ENCODE data around the gene ASPN. TPM values are rescaled to one million over a fixed set of nuclear protein-coding genes. Genes with fewer than 3 reads are reported as not detected.

The ASPN gene
- total RNA-seq, 4 donors from 2014 or later: 1.5 to 102 (median 3.9) TPM

DNA sequence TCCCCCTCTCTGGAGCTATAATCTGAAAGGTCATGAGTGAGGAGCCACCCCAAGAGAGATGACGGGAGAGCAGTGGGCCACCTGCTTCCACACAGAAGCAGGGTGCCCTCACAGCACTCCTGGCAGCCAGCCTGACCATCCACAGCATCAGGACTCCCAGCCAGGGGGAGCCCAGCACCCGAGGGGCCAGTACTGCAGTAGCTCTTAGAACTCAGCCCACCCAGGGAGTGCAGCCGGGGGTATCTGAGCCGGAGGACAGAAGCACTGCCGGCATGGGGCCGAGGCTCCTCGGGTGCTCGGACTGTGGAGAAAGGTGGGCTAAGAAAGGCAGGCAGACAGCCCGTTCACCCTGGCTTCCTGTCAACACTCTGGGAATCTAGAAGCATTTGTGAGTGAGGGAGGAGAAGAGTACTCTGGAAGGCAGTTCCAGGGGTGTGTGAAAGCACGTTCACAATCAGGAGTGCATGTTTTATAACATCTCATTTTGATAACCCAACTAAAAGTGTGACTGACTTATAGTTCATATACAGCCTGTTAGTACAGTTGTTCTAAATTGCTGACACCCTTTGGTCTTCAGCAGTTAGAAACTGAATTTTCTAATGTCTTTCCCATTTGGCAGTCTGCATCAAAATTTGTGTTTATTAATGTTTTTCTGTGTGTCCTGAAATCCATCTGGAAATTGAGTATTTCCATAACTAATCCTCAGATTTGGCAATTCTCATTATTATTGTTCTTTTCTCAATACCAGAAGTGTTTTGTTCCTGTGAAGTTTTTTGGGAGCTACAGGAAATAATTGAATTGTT lies 25.9 kb upstream of the ASPN start:
- peaks cover 11 to 50% (median 31%) of the 10 kb centered on the region in 4 donors for H3K4me1 ChIP-seq
- 22 to 63% methylated on average over 1 to 10 of the region's 10 CpGs for WGBS, 2 donors (ENCODE audit: low coverage in 1 of 2)
- no peaks in the 10 kb centered on the region for H3K36me3 ChIP-seq
- DNase-seq: no peak
- TF ChIP-seq, protein P1, sequence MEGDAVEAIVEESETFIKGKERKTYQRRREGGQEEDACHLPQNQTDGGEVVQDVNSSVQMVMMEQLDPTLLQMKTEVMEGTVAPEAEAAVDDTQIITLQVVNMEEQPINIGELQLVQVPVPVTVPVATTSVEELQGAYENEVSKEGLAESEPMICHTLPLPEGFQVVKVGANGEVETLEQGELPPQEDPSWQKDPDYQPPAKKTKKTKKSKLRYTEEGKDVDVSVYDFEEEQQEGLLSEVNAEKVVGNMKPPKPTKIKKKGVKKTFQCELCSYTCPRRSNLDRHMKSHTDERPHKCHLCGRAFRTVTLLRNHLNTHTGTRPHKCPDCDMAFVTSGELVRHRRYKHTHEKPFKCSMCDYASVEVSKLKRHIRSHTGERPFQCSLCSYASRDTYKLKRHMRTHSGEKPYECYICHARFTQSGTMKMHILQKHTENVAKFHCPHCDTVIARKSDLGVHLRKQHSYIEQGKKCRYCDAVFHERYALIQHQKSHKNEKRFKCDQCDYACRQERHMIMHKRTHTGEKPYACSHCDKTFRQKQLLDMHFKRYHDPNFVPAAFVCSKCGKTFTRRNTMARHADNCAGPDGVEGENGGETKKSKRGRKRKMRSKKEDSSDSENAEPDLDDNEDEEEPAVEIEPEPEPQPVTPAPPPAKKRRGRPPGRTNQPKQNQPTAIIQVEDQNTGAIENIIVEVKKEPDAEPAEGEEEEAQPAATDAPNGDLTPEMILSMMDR (IDR thresholded peaks at IDR 0.05): no peak
- TF ChIP-seq POLR2AphosphoS5 (IDR thresholded peaks at IDR 0.05): no peak
- no peak for TF ChIP-seq EP300 (IDR thresholded peaks at IDR 0.05; ENCODE audit: low read depth)
- no peak for TF ChIP-seq POLR2A (IDR thresholded peaks at IDR 0.05)
- H3K4me3 ChIP-seq: no peak overlapping the region
- no peaks in the 10 kb centered on the region for H3K9me3 ChIP-seq
- no peaks in the 10 kb centered on the region for H3K27me3 ChIP-seq
- in situ Hi-C loops (cut with MboI; ENCODE audit: low pct_ligation_motif_present in 1 of 4, low pct_unique_long_range_greater_than_20kb in 1 of 4, low sequenced_read_pairs in 3 of 4): loop anchor here in 1 of 4 donors (10.0 kb wide), 1 partner anchor 127 kb away; no protein-coding TSS in a partner anchor
- intact Hi-C loops (cut with DNase I; ENCODE audit: low total_unique reads): loop anchor here (10.0 kb wide), 1 partner anchor 107 kb away; no protein-coding TSS in a partner anchor
- H3K27ac ChIP-seq: peak overlapping the region; percentile 62 to 83 (median 70)

DNA sequence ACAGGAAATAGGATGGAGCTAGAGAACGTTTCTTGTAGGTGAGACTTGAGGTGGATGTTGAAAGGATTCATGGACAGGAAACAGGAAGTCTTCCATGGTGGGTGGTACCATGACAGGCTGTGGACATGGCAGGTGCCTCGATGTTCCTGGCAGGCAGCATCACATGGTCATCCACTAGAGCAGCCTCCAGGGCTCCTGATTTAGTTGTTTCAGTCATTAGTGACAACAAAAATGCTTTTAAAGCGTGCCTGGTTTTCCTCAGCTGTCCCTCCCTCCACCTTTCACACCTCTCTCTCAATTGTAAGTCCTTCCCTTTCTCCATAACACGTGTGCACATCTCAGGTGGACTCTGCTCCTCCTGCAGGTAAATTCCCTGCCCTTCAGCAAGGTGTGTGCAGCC lies 25.2 kb upstream of the ASPN start:
- peaks cover 11 to 43% (median 26%) of the 10 kb centered on the region in 4 donors for H3K4me1 ChIP-seq
- no peak for TF ChIP-seq POLR2A (IDR thresholded peaks at IDR 0.05)
- TF ChIP-seq, protein P1 (IDR thresholded peaks at IDR 0.05): no peak
- no peak for TF ChIP-seq EP300 (IDR thresholded peaks at IDR 0.05; ENCODE audit: low read depth)
- TF ChIP-seq POLR2AphosphoS5 (IDR thresholded peaks at IDR 0.05): no peak
- no peaks in the 10 kb centered on the region for H3K27me3 ChIP-seq

DNA sequence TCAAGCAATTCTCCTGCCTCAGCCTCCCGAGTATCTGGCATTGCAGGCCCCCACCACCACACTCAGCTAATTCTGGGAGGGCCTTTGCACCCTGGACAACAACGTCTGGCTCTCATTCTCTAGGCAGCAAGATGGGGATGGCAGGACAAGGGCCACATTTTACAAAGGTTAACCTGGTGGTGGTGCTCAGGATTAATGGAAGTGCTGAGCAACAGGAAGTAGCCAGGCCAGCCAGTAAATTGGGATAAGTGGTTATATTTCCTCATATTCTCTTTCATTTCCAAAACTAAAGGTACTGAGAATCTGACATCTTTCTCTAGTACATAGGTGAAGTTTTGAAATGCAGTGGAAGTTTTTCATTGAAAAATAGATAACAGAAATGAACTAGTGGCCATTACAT lies 24.7 kb upstream of the ASPN start:
- in situ Hi-C loops (cut with MboI; ENCODE audit: low pct_ligation_motif_present in 1 of 4, low pct_unique_long_range_greater_than_20kb in 1 of 4, low sequenced_read_pairs in 3 of 4): loop anchor here in 1 of 4 donors (10.0 kb wide), 1 partner anchor 128 kb away; no protein-coding TSS in a partner anchor
- H3K4me1 ChIP-seq: peaks cover 11 to 41% (median 21%) of the 10 kb centered on the region in 4 donors
- intact Hi-C loops (cut with DNase I; ENCODE audit: low total_unique reads): loop anchor here (10.0 kb wide), 1 partner anchor 108 kb away; no protein-coding TSS in a partner anchor
- TF ChIP-seq POLR2A (IDR thresholded peaks at IDR 0.05) (no peak), EP300 (IDR thresholded peaks at IDR 0.05; ENCODE audit: low read depth) (no peak), POLR2AphosphoS5 (IDR thresholded peaks at IDR 0.05) (no peak)
- TF ChIP-seq, protein P1 (IDR thresholded peaks at IDR 0.05): no peak
- no peak overlapping the region for H3K4me3 ChIP-seq
- DNase-seq: no peak
- no peaks in the 10 kb centered on the region for H3K36me3 ChIP-seq
- peak overlapping the region; percentile 62 to 83 (median 70) for H3K27ac ChIP-seq
- H3K9me3 ChIP-seq: no peaks in the 10 kb centered on the region
- no peaks in the 10 kb centered on the region for H3K27me3 ChIP-seq
- 88 to 92% methylated on average over 1 to 2 of the region's 2 CpGs for WGBS, 2 donors (ENCODE audit: low coverage in 1 of 2)

More for the DNA sequence above, 25.2 kb upstream of the ASPN start:
- in situ Hi-C loops (cut with MboI; ENCODE audit: low pct_ligation_motif_present in 1 of 4, low pct_unique_long_range_greater_than_20kb in 1 of 4, low sequenced_read_pairs in 3 of 4): loop anchor here in 1 of 4 donors (10.0 kb wide), 1 partner anchor 127 kb away; no protein-coding TSS in a partner anchor
- intact Hi-C loops (cut with DNase I; ENCODE audit: low total_unique reads): loop anchor here (10.0 kb wide), 1 partner anchor 107 kb away; no protein-coding TSS in a partner anchor
- WGBS, 2 donors (ENCODE audit: low coverage in 1 of 2): 34 to 62% methylated on average over 2 to 4 of the region's 4 CpGs
- Histone ChIP-seq H3K36me3 (no peaks in the 10 kb centered on the region), H3K9me3 (no peaks in the 10 kb centered on the region), H3K4me3 (no peak overlapping the region), H3K27ac (peak overlapping the region; percentile 62 to 83 (median 70))
- no peak for DNase-seq

DNA sequence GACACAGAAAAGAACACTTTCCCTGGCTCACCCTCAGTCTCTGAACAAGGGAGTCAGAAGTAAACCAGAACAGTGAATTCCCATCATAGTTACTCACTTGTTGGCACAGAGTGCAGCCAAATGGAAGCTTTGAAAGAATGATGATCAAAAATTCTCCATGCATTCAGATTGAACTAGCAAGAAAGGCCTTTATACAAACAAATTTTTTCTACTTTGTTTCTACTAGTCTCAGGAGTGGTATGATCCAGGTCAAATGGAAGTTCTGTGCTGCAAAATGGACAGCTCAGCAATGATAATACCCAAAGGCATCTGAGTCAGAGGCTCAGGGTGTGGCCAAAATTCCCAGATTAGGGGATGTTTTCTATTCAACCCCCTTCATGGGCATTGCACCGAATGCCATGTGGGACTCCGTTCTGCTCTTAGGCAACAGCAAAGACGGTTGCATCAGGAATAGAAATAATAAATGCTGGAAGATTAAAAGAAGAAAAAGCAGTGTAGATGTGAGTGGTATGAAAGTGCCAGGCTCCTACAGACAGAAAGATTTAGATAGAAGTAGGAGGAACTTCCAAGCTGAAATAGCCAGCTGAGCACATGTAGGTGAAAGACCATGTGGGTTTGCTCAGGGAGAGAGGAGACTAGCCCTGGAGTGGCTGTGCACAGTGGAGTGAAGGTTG lies 24.0 kb upstream of the ASPN start:
- DNase-seq: no peak
- Histone ChIP-seq H3K9me3 (no peaks in the 10 kb centered on the region), H3K4me3 (no peak overlapping the region), H3K27ac (peak overlapping the region; percentile 62 to 83 (median 70)), H3K27me3 (no peaks in the 10 kb centered on the region), H3K36me3 (no peaks in the 10 kb centered on the region), H3K4me1 (peaks cover 11 to 37% (median 19%) of the 10 kb centered on the region in 4 donors)
- intact Hi-C loops (cut with DNase I; ENCODE audit: low total_unique reads): loop anchor here (10.0 kb wide), 1 partner anchor 108 kb away; no protein-coding TSS in a partner anchor
- TF ChIP-seq, protein P1 (IDR thresholded peaks at IDR 0.05): no peak
- TF ChIP-seq POLR2AphosphoS5 (IDR thresholded peaks at IDR 0.05): peak; percentile 12 to 63 (median 15)
- WGBS, 2 donors (ENCODE audit: low coverage in 1 of 2): 78 to 100% methylated on average over 3 of the region's 3 CpGs
- in situ Hi-C loops (cut with MboI; ENCODE audit: low pct_ligation_motif_present in 1 of 4, low pct_unique_long_range_greater_than_20kb in 1 of 4, low sequenced_read_pairs in 3 of 4): loop anchor here in 1 of 4 donors (10.0 kb wide), 1 partner anchor 128 kb away; no protein-coding TSS in a partner anchor

All from transverse colon (tissue), 4 donors.